GM13976 (cell line): ENCODE measurements around the gene POLD3.

Experiments used
- DNase-seq: peaks from one replicate; pipeline ENCODE4 v3.0.0; 2012; ENCODE audit warnings: low spot score
- in situ Hi-C: fragments of 300-500 bp; cut with MboI; formaldehyde crosslinking; loops from one replicate; pipeline ENCODE4 v1.12.0; 2022; ENCODE audit warnings: low sequenced_read_pairs, mixed read lengths, inconsistent platforms; ENCODE audit not compliant: unreplicated experiment
- TF ChIP-seq, protein P1 (sequence below): IDR thresholded peaks from 2 replicates; pipeline ENCODE4 v1.5.1; 2012; ENCODE audit warnings: borderline replicate concordance, mild to moderate bottlenecking; ENCODE audit not compliant: insufficient read depth; ENCODE audit errors: extremely low read depth, missing control alignments, control extremely low read depth

POLD3 gene

DNA sequence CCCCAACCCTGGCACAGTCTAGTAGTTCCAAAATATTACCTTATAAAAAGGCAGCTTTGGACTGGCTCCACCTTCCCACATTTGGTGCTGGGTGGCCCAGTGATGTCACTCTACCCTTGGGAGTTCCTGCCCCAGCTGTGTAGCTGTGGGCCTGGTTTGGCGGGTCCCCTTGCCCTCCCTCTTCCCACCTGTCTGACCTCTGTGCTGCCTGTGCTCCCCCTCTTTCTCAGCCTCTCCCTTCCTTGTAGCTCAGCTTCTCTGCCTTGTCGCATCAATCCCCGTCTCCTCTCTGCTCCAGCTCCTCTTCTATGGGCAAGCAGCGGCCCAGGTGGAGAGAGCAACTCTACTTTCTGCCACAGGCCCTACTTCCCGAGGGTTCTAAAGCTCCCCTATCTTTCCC is 84.2 kb downstream of the POLD3 start:
- TF ChIP-seq, protein P1, sequence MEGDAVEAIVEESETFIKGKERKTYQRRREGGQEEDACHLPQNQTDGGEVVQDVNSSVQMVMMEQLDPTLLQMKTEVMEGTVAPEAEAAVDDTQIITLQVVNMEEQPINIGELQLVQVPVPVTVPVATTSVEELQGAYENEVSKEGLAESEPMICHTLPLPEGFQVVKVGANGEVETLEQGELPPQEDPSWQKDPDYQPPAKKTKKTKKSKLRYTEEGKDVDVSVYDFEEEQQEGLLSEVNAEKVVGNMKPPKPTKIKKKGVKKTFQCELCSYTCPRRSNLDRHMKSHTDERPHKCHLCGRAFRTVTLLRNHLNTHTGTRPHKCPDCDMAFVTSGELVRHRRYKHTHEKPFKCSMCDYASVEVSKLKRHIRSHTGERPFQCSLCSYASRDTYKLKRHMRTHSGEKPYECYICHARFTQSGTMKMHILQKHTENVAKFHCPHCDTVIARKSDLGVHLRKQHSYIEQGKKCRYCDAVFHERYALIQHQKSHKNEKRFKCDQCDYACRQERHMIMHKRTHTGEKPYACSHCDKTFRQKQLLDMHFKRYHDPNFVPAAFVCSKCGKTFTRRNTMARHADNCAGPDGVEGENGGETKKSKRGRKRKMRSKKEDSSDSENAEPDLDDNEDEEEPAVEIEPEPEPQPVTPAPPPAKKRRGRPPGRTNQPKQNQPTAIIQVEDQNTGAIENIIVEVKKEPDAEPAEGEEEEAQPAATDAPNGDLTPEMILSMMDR: no peak
- peak; percentile 5 for DNase-seq
- in situ Hi-C loops: no loop called here

DNA sequence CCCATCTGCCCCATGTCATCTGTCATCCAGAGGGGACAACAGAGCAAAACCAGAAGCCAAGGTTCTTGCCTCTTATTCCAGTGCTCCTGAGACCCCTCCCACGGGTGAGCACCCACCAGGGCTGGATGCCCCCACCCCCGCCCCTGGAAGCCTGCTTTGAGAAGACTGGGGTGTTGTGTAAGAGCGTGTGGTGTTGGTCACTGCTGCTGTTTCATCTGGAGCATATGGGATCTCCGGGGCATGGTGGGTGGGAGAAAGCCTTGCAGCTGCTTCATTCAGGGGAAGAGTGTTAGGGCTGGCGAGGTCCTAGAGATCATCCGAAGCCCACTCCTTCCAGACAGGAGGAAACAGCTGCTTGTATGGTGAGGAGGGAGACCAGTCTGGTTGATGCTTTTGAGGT is 84.7 kb downstream of the POLD3 start:
- peak; percentile 4 for DNase-seq
- TF ChIP-seq, protein P1: no peak
- in situ Hi-C loops: no loop called here

DNA sequence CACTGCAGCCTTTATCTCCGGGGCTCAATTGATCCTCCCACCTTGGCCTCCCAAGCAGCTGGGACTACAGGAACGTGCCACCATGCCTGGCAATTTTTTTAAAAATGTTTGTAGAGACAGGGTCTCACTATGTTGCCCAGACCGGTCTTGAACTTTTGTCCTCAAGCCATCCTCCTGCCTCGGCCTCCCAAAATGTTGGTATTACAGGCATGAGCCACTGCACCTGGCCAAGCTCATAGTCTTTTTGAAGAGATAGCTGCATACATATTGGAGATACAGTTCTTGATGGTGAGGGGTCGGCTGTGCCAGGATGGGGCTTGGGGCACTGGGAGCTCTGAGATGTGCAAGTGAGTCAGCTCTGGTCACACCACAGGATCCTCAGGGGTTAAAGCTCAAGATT is 85.7 kb downstream of the POLD3 start:
- TF ChIP-seq, protein P1: no peak
- no peak for DNase-seq
- in situ Hi-C loops: no loop called here

DNA sequence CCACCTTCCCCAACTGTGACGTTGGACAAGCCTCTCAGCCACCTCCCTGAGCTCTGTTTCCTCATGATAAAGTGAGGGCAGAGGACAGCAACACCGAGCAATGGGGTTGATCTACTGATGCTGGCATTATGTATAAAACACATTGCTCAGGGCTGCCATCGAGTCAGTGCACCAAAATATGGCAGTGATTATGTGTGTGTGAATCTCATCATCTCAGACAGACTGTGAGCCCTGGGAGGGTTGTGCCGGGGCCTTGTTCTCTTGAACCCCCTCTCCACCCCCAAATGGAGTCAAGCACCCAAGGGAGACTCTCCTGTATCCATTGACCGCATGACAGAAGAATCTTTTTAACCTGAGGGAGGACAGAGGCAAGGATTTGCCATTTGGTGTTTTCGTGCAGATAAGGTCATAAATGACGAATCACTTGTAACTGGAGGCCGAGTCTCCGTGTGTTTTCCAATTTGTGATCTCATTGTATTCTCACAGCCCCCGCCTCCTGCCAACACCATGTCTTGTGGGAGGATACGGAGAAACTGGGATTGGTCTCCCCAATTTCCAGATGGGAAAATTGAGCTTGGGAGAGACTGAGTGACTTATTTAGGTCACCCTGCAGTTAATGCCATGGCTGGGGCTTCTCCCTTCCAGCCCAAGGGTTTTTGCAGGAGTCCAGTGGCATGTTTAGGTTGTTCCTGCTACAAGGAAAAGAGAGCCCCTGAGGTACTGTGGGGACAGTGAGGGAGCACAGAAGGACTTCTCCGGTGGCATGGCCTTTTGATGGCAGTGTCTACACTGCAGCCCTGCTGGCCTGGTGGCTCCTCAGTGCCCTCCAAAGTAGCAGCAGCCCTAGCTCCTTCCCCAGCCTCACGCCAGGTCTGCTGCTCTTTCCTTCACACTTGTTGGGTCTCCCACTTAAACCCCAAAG is 86.5 kb downstream of the POLD3 start:
- in situ Hi-C loops: no loop called here
- peak; percentile 3 for DNase-seq
- TF ChIP-seq, protein P1: no peak

DNA sequence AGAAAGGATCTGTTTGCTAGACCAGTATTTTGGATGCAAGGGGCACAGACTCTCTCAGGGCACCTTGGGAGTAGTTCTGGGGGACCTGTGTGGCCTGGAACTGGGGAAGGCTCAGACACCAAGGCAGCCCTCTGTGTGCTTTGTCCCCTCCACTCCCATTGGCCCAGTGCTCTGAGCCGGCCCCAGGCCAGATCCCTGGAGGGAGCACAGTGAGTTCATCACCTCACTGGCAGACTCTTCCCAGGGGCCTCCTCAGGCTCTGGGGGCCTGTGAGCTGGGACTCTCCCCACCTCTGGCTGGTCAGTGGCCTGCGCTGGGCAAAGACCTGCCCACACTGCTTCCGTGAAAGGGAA is 87.1 kb downstream of the POLD3 start:
- no peak for DNase-seq
- in situ Hi-C loops: no loop called here
- TF ChIP-seq, protein P1: no peak

DNA sequence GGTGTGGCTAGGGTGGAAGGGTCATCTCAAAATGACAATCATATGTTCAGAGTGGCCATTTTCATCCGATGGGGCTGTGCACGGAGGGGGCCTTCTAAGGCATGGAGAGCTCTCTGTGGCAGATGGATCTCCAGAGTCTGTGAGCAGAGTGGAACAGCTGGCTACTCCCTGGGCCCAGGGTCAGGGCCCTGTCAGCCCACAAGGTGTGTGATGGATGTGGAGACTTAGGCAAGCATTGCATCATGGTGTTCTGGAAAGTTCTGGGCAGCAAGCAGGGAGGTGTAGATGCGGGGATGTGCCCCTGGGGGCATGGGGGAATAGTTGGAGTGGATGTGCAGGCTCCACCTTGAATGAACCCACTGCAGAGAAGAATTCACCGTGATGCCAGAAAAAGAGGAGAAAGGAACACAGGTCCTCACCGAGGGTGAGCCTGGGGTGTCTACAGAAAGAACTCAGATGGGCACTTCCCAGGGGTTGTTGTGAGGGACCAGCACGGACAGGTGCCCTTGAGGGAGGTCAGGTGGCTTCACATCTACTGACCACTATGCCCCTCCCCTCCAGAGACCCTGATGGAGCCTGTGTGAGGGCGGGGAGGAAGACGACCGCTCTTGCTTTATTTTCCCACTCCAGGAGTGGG is 87.8 kb downstream of the POLD3 start:
- TF ChIP-seq, protein P1: no peak
- no peak for DNase-seq
- in situ Hi-C loops: no loop called here
